Astrocyte (in vitro differentiated cells and primary cell): Measurements from ENCODE around the gene ZNF609.

ENCODE experiments used
- CTCF ChIP-seq: IDR thresholded peaks from 2 replicates; pipeline ENCODE4 v1.5.1; 2011; ENCODE audit warnings: low read depth, mild to moderate bottlenecking, inconsistent platforms, low read length, moderate library complexity; ENCODE audit not compliant: insufficient read depth
- EZH2 ChIP-seq: IDR thresholded peaks from 2 replicates; pipeline ENCODE4 v1.6.1; 2012; ENCODE audit warnings: mild to moderate bottlenecking, low read length, inconsistent platforms; ENCODE audit not compliant: insufficient read depth

GRCh38 chr15:64480891-64481290, 20.5 kb downstream of the ZNF609 start:
- TF ChIP-seq CTCF (no peak), EZH2 (no peak)
